Natural killer cell (primary cell): Measurements from ENCODE around the gene UBALD2. TPM values are rescaled to one million over a fixed set of nuclear protein-coding genes. Genes with fewer than 3 reads are reported as not detected.
"Not testable (repeated sequence)": the region's sequence is repeated elsewhere in the genome, so short reads cannot be mapped to it uniquely, and the experiment has no call there.

Source experiments
- ATAC-seq, 3 donors: fragments of 150-1000 bp in 2 of 3; fragments of 200-7000 bp in 1 of 3; cut with Tn5 transposase; 1 replicate in 1 of 3; 2 replicates in 2 of 3; pipeline ENCODE4 v1.10.0; 2021; ENCODE audit warnings: mild to moderate bottlenecking in 2 of 3, moderate library complexity in 2 of 3
- DNase-seq, 2 donors: peaks; one replicate each; pipeline versions ENCODE4 v3.0.0 to v3.0.0-alpha.2; 2013 to 2021; ENCODE audit warnings: mixed read lengths in 1 of 2
- H3K27ac ChIP-seq: one replicate; pipeline ENCODE4 v1.5.1; 2013; ENCODE audit warnings: mild to moderate bottlenecking, low read length
- H3K27me3 ChIP-seq: one replicate; pipeline ENCODE4 v1.6.1; 2013; ENCODE audit warnings: low read length; ENCODE audit not compliant: control insufficient read depth, insufficient read depth
- H3K36me3 ChIP-seq: one replicate; pipeline ENCODE4 v1.6.1; 2013; ENCODE audit warnings: low read length; ENCODE audit not compliant: control insufficient read depth, insufficient read depth
- H3K4me1 ChIP-seq: one replicate; pipeline ENCODE4 v1.6.1; 2013; ENCODE audit warnings: low read length; ENCODE audit not compliant: control insufficient read depth, insufficient read depth
- H3K4me3 ChIP-seq: one replicate; pipeline ENCODE4 v1.5.1; 2013; ENCODE audit warnings: low read length
- H3K9me3 ChIP-seq: one replicate; pipeline ENCODE4 v1.6.1; 2013; ENCODE audit warnings: low read length; ENCODE audit not compliant: control insufficient read depth, insufficient read depth
- H3K27ac Mint-ChIP-seq, 2 donors: one replicate each; pipeline ENCODE4 v1.8.0; 2022; ENCODE audit warnings: mild to moderate bottlenecking in 2 of 2, mixed read lengths in 2 of 2, moderate library complexity in 1 of 2
- H3K27me3 Mint-ChIP-seq, 2 donors: one replicate each; pipeline ENCODE4 v1.8.0; 2022; ENCODE audit warnings: low read depth in 2 of 2, mixed read lengths in 2 of 2
- H3K36me3 Mint-ChIP-seq: one replicate; pipeline ENCODE4 v1.8.0; 2022; ENCODE audit warnings: mixed read lengths
- H3K4me1 Mint-ChIP-seq, 2 donors: one replicate each; pipeline ENCODE4 v1.8.0; 2022; ENCODE audit warnings: mixed read lengths in 2 of 2
- H3K4me3 Mint-ChIP-seq: one replicate; pipeline ENCODE4 v1.8.0; 2022; ENCODE audit warnings: mild to moderate bottlenecking, moderate library complexity, mixed read lengths
- H3K9me3 Mint-ChIP-seq, 2 donors: one replicate each; pipeline ENCODE4 v1.8.0; 2022; ENCODE audit warnings: mixed read lengths in 2 of 2
- WGBS: methylation state at CpG from one replicate; pipeline ENCODE4 v1.1.7; 2013; ENCODE audit warnings: missing lambda C conversion rate; ENCODE audit not compliant: insufficient coverage; 5-methylcytosine and 5-hydroxymethylcytosine counted together
- intact Hi-C: fragments of 100-400 bp; cut with micrococcal nuclease; formaldehyde crosslinking; loops from one replicate; pipeline ENCODE4 v1.14.2; 2022
- total RNA-seq, 4 donors: library from RNA; stranded (reverse); fragments of 120-200 nt in 1 of 4; gene quantifications; one replicate each; pipeline versions ENCODE4 v1.2.3 to v1.2.4, GENCODE V29; 2013 to 2022
- TF ChIP-seq, protein P1 (sequence below): fragments of 200-600 bp; IDR thresholded peaks from one replicate; pipeline ENCODE4 v1.8.0; 2022; ENCODE audit warnings: antibody characterized with exemption

UBALD2 gene
- total RNA-seq, 3 donors from 2014 or later (not counting 1 experiment from before 2014, with no cell fraction given), result 171 to 287 (median 189) TPM

DNA sequence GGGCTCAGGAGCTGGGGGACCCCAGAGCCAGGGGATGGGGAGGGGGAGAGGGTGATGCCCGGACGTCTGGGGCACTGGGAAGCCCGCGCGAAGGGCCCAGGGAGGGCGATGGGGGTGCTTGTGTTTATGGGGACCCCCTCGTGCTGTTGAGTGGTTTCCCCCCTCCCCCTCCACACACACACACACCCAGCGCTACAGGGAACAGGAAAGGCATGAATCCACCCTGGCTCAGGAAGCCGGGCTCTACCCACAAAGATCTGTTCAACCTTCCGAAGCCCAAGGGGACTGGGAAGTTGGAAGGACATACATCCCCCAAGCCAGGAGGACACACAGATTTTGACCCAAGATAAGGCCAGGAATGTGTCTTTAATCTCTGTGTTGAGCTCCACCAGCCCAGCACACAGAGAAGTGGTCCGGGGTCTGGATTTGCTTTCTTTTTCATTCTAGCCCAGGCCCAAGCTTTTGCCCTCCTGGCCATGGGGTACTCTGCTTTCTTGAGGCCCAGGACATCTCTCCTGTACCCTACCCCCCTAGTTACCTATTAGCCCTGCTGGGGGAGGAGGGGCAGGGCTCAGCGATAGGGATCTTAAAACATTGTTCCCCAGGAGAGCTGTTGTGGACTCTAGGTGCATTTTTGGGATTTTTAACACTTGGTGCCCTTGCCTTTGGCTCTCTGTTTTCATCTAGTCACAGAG lies 1.2 kb downstream of the UBALD2 start:
- no peaks in the 10 kb centered on the region for H3K9me3 Mint-ChIP-seq
- Histone ChIP-seq H3K27me3 (no peaks in the 10 kb centered on the region), H3K4me3 (peak overlapping the region; percentile 61), H3K27ac (peak overlapping the region; percentile 77), H3K4me1 (peaks cover 84% of the 10 kb centered on the region), H3K36me3 (peaks cover 13% of the 10 kb centered on the region), H3K9me3 (no peaks in the 10 kb centered on the region)
- H3K4me3 Mint-ChIP-seq, result peak overlapping the region; percentile 94
- TF ChIP-seq, protein P1, sequence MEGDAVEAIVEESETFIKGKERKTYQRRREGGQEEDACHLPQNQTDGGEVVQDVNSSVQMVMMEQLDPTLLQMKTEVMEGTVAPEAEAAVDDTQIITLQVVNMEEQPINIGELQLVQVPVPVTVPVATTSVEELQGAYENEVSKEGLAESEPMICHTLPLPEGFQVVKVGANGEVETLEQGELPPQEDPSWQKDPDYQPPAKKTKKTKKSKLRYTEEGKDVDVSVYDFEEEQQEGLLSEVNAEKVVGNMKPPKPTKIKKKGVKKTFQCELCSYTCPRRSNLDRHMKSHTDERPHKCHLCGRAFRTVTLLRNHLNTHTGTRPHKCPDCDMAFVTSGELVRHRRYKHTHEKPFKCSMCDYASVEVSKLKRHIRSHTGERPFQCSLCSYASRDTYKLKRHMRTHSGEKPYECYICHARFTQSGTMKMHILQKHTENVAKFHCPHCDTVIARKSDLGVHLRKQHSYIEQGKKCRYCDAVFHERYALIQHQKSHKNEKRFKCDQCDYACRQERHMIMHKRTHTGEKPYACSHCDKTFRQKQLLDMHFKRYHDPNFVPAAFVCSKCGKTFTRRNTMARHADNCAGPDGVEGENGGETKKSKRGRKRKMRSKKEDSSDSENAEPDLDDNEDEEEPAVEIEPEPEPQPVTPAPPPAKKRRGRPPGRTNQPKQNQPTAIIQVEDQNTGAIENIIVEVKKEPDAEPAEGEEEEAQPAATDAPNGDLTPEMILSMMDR, result no peak
- peak overlapping the region; percentile 99 for H3K27ac Mint-ChIP-seq
- no peaks in the 10 kb centered on the region for H3K27me3 Mint-ChIP-seq
- 3% methylated on average over 10 of the region's 12 CpGs for WGBS
- peaks cover 61 to 70% of the 10 kb centered on the region in 2 donors for H3K4me1 Mint-ChIP-seq
- DNase-seq (peak in 1 of 2 donors; percentile 60), ATAC-seq (no peak)
- intact Hi-C loops, result loop anchor here (5.0 to 10.0 kb wide), 5 partner anchors 124 to 1618 kb away; partner anchors contain the start of genes FOXJ1, MFSD11, SRSF2 and UNK
- H3K36me3 Mint-ChIP-seq, result no peaks in the 10 kb centered on the region

DNA sequence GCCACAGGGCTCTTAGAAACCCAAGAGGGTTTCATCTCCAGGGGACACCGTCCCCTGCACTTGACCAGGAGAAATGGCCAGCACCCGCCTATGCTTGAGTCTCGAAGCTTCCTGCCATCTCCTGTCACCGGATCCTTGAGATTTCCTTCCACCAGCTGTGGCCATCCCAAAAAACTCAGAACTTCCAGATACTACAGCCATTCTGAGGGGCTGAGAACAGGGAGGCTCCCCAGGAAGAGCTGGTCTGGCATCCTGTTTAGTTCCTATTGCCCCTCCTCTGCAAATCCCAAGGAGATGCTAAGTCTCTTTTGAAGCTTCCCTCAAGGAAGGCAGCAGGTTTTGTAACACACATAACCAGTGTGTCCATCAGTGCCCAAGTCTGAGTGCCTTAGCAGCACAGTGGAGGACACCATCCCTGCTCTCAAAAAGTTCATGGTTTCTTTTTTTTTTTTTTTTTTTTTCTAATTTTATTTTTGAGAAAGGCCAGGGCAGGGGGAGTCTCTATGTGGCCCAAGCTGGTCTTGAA lies 2.0 kb downstream of the UBALD2 start:
- Histone ChIP-seq H3K4me1 (peaks cover 84% of the 10 kb centered on the region), H3K27me3 (no peaks in the 10 kb centered on the region), H3K4me3 (peak overlapping the region; percentile 61), H3K36me3 (peaks cover 13% of the 10 kb centered on the region), H3K9me3 (no peaks in the 10 kb centered on the region), H3K27ac (peak overlapping the region; percentile 77)
- peak overlapping the region; percentile 99 for H3K27ac Mint-ChIP-seq
- 69% methylated on average over 4 of the region's 4 CpGs for WGBS
- no peaks in the 10 kb centered on the region for H3K9me3 Mint-ChIP-seq
- TF ChIP-seq, protein P1, result no peak
- peaks cover 54 to 69% of the 10 kb centered on the region in 2 donors for H3K4me1 Mint-ChIP-seq
- intact Hi-C loops, result loop anchor here (5.0 to 10.0 kb wide), 5 partner anchors 125 to 1618 kb away; partner anchors contain the start of genes FOXJ1, MFSD11, SRSF2 and UNK
- no peaks in the 10 kb centered on the region for H3K27me3 Mint-ChIP-seq
- H3K36me3 Mint-ChIP-seq, result no peaks in the 10 kb centered on the region
- no peak for DNase-seq
- no peak for ATAC-seq
- H3K4me3 Mint-ChIP-seq, result peak overlapping the region; percentile 94

- intact Hi-C loops, result loop anchor here (5.0 to 10.0 kb wide), 5 partner anchors 125 to 1617 kb away; partner anchors contain the start of genes FOXJ1, MFSD11, SRSF2 and UNK
- H3K27me3 Mint-ChIP-seq, ATAC-seq, H3K4me3 ChIP-seq, H3K9me3 Mint-ChIP-seq, H3K36me3 Mint-ChIP-seq, H3K9me3 ChIP-seq, H3K27me3 ChIP-seq: not testable (repeated sequence)
- Histone ChIP-seq H3K4me1 (peaks cover 84% of the 10 kb centered on the region), H3K36me3 (peaks cover 13% of the 10 kb centered on the region), H3K27ac (peak overlapping the region; percentile 77)
- Mint-ChIP-seq H3K4me3 (peak overlapping the region; percentile 94), H3K27ac (peak overlapping the region; percentile 99), H3K4me1 (peaks cover 49 to 69% of the 10 kb centered on the region in 2 donors)
- 52% methylated on average over 13 of the region's 13 CpGs for WGBS
- DNase-seq, result peak in 1 of 2 donors; percentile 56
Measured at GRCh38 chr17:76267581-76268001, 2.4 kb downstream of the UBALD2 start.
